ENCODE measurements around the gene COMT.
A peak's percentile ranks its signal among the peaks of the same experiment; 100 is the strongest.

The COMT gene

GRCh38 chr22:20014526-20015186 lies 73.1 kb downstream of the COMT start:
- no peak for DNase-seq

- no peak for DNase-seq
Measured at GRCh38 chr22:20015187-20015625, 73.6 kb downstream of the COMT start.

GRCh38 chr22:20015971-20016733 lies 74.6 kb downstream of the COMT start:
- DNase-seq = no peak

- DNase-seq = peak; percentile 75
Measured at GRCh38 chr22:20016734-20017621, 75.4 kb downstream of the COMT start, which contains the start of gene ARVCF. Gene ARVCF, minus strand, starts transcription at chr22:20016823. Its CDS starts 26,029 bp downstream, at chr22:19990794.

DNA sequence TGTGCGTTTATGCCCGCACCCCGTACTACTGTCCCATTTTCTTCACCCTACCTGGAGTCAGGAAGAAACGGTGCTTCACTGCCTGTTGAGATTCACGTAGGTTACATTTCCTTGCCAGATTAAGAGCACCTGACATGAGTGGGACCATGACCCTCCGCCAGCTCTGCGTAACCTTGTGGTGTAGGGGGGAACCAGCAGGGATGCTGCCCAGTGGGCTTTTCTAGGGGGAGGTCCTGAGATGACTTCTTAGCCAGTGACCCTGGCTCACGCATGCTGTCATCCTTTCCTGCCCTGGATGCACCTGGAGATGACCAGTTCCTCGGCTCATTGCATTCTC lies 76.0 kb downstream of the COMT start:
- DNase-seq = no peak

DNA sequence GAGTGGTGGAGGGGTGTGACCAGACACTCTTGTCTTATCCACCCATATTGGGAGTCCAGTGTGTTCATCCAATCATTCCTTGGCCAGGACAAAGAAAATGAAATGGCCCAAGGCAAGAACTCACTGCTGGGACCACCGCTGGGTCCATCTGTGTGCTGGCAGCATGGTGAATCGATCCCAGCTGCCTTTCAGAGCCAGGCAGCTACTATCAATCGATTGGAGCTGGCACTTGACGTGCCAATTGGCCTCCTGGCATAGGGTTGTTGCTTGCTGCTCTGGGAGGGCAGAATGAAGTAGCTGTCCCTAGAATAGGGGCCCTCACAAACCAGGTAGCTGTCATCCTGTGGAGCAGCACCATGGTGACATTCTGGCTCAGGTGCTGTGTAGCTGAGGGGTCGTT lies 76.4 kb downstream of the COMT start:
- no peak for DNase-seq
